Caco-2 (cell line): ENCODE results near the gene SH3GL1. TPM values are rescaled to one million over a fixed set of nuclear protein-coding genes. Genes with fewer than 3 reads are reported as not detected.
A peak's percentile ranks its signal among the peaks of the same experiment; 100 is the strongest.

Source experiments
- BruUV-seq: library from RNA; stranded (reverse); fragments of 400-500 nt; replicated peaks from 2 replicates; lab custom pipeline; 2021; lab: Mats Ljungman, UMichigan
- CTCF ChIA-PET: fragments of 300-600 bp; sonication (Branson Sonifier 250); formaldehyde crosslinking; loops from one replicate; lab custom pipeline; 2022; ENCODE audit warnings: antibody characterized with exemption; lab: Charles Lee
- POLR2A ChIA-PET: fragments of 300-600 bp; sonication (Branson Sonifier 250); formaldehyde crosslinking; loops from one replicate; lab custom pipeline; 2022; ENCODE audit warnings: antibody characterized with exemption; lab: Charles Lee
- DNase-seq, 2 experiments: peaks; one replicate each; pipeline versions ENCODE4 v3.0.0 to v3.0.0-alpha.2; 2020 to 2022
- H3K27me3 ChIP-seq: replicated peaks from 2 replicates; pipeline ENCODE4 v1.6.0; 2011; ENCODE audit warnings: low read length; ENCODE audit not compliant: control insufficient read depth, insufficient read depth
- H3K36me3 ChIP-seq: 2 replicates; pipeline ENCODE4 v1.5.1; 2011; ENCODE audit warnings: low read length; ENCODE audit not compliant: control insufficient read depth, insufficient read depth
- H3K4me1 ChIP-seq: fragments of 250-450 bp; sonication (Bioruptor Pico); 2 replicates; pipeline ENCODE4 v1.5.1; 2020; ENCODE audit warnings: mild to moderate bottlenecking
- H3K4me3 ChIP-seq: 2 replicates; pipeline ENCODE4 v1.5.1; 2011; ENCODE audit warnings: low read depth, mild to moderate bottlenecking, control low read depth, low read length
- H3K9me3 ChIP-seq: fragments of 250-450 bp; sonication (Bioruptor Pico); 2 replicates; pipeline ENCODE4 v1.5.1; 2020; ENCODE audit warnings: mild to moderate bottlenecking, moderate library complexity
- H3K27ac Mint-ChIP-seq: one replicate; pipeline ENCODE4 v1.8.0; 2022; ENCODE audit warnings: mixed read lengths; ENCODE audit not compliant: unreplicated experiment
- H3K27me3 Mint-ChIP-seq: one replicate; pipeline ENCODE4 v1.8.0; 2022; ENCODE audit warnings: mixed read lengths; ENCODE audit not compliant: insufficient read depth, unreplicated experiment
- H3K36me3 Mint-ChIP-seq: one replicate; pipeline ENCODE4 v1.8.0; 2022; ENCODE audit warnings: mild to moderate bottlenecking, mixed read lengths; ENCODE audit not compliant: insufficient read depth, unreplicated experiment
- H3K4me1 Mint-ChIP-seq: one replicate; pipeline ENCODE4 v1.8.0; 2022; ENCODE audit warnings: low read depth, mixed read lengths; ENCODE audit not compliant: unreplicated experiment
- H3K4me3 Mint-ChIP-seq: one replicate; pipeline ENCODE4 v1.8.0; 2022; ENCODE audit warnings: mild to moderate bottlenecking, moderate library complexity, mixed read lengths; ENCODE audit not compliant: unreplicated experiment
- H3K9me3 Mint-ChIP-seq: one replicate; pipeline ENCODE4 v1.8.0; 2022; ENCODE audit warnings: mixed read lengths; ENCODE audit not compliant: unreplicated experiment
- CTCF ChIP-seq, 2 experiments: fragments of 200-600 bp in 1 of 2; IDR thresholded peaks; 1 replicate in 1 of 2; 2 replicates in 1 of 2; pipeline versions ENCODE4 v1.5.1 to v1.8.0; 2011 to 2022; ENCODE audit warnings: antibody characterized with exemption in 1 of 2, control low read depth in 1 of 2, inconsistent platforms in 1 of 2, low read depth in 1 of 2, low read length in 1 of 2, mild to moderate bottlenecking in 1 of 2, moderate library complexity in 1 of 2; ENCODE audit not compliant: insufficient read depth in 1 of 2, severe bottlenecking in 1 of 2, unreplicated experiment in 1 of 2
- intact Hi-C: fragments of 100-400 bp; cut with micrococcal nuclease; formaldehyde crosslinking; loops from one replicate; pipeline ENCODE4 v1.10.0; 2022; ENCODE audit not compliant: unreplicated experiment
- total RNA-seq: library from RNA; stranded (reverse); gene quantifications from 2 replicates; pipeline ENCODE4 v1.2.3, GENCODE V29; 2022

The SH3GL1 gene
- total RNA-seq, 1 experiment from 2014 or later = 91.3 TPM

GRCh38 chr19:4445963-4446703 is 45.8 kb upstream of the SH3GL1 start:
- POLR2A ChIA-PET = no interaction called here
- no peak for TF ChIP-seq CTCF (IDR thresholded peaks at IDR 0.05; ENCODE audit: insufficient read depth in 1 of 2, low read depth in 1 of 2, low read length in 1 of 2, severe bottlenecking in 1 of 2, unreplicated experiment in 1 of 2)
- Histone ChIP-seq H3K4me3 (no peak overlapping the region), H3K36me3 (peaks cover 1% of the 10 kb centered on the region; the same call in 1 of the 2 replicates), H3K27me3 (no peaks in the 10 kb centered on the region), H3K9me3 (no peaks in the 10 kb centered on the region), H3K4me1 (no peaks in the 10 kb centered on the region)
- Mint-ChIP-seq H3K27me3 (no peaks in the 10 kb centered on the region), H3K27ac (peak overlapping the region; percentile 55), H3K4me1 (no peaks in the 10 kb centered on the region), H3K9me3 (no peaks in the 10 kb centered on the region), H3K4me3 (no peak overlapping the region), H3K36me3 (peaks cover 83% of the 10 kb centered on the region)
- intact Hi-C loops = no loop called here
- CTCF ChIA-PET = no interaction called here
- no TSS peak for BruUV-seq
- DNase-seq = no peak

GRCh38 chr19:4444765-4445741 is 44.7 kb upstream of the SH3GL1 start:
- no peaks in the 10 kb centered on the region for H3K4me1 Mint-ChIP-seq
- H3K36me3 ChIP-seq = peaks cover 1% of the 10 kb centered on the region; the same call in 1 of the 2 replicates
- ChIA-PET CTCF (no interaction called here), POLR2A (no interaction called here)
- no peak for DNase-seq
- no peaks in the 10 kb centered on the region for H3K4me1 ChIP-seq
- no peaks in the 10 kb centered on the region for H3K27me3 Mint-ChIP-seq
- intact Hi-C loops = no loop called here
- BruUV-seq = TSS peak; percentile 69
- TF ChIP-seq CTCF (IDR thresholded peaks at IDR 0.05; ENCODE audit: insufficient read depth in 1 of 2, low read depth in 1 of 2, low read length in 1 of 2, severe bottlenecking in 1 of 2, unreplicated experiment in 1 of 2) = no peak
- no peaks in the 10 kb centered on the region for H3K9me3 ChIP-seq
- H3K4me3 ChIP-seq = no peak overlapping the region
- no peaks in the 10 kb centered on the region for H3K9me3 Mint-ChIP-seq
- H3K27ac Mint-ChIP-seq = no peak overlapping the region
- H3K4me3 Mint-ChIP-seq = no peak overlapping the region
- peaks cover 82% of the 10 kb centered on the region for H3K36me3 Mint-ChIP-seq
- no peaks in the 10 kb centered on the region for H3K27me3 ChIP-seq
